HepG2 (cell line): ENCODE results near the gene EPS8L3. TPM values are rescaled to one million over a fixed set of nuclear protein-coding genes. Genes with fewer than 3 reads are reported as not detected.

ENCODE experiments used
- BATF2 ChIP-seq: sonication (generic); formaldehyde crosslinking; IDR thresholded peaks from 2 replicates; pipeline ENCODE4 v1.8.0; 2022; ENCODE audit warnings: mild to moderate bottlenecking, missing genetic modification reagents, moderate library complexity
- CENPBD1 ChIP-seq: sonication (generic); formaldehyde crosslinking; IDR thresholded peaks from 2 replicates; pipeline ENCODE4 v1.8.0; 2022; ENCODE audit warnings: missing genetic modification reagents, low read depth, mild to moderate bottlenecking, borderline replicate concordance
- FOSL1 ChIP-seq: sonication (generic); formaldehyde crosslinking; IDR thresholded peaks from 2 replicates; pipeline ENCODE4 v1.9.0; 2021; ENCODE audit warnings: missing genetic modification reagents, borderline replicate concordance
- GTF3A ChIP-seq: sonication (generic); formaldehyde crosslinking; conservative IDR thresholded peaks from 2 replicates; pipeline ENCODE4 v1.4.0; 2020; ENCODE audit warnings: mild to moderate bottlenecking, missing genetic modification reagents
- NFRKB ChIP-seq: fragments of 450-650 bp; IDR thresholded peaks from 2 replicates; pipeline ENCODE4 v1.6.1; 2017
- PRDM10 ChIP-seq: sonication (generic); formaldehyde crosslinking; IDR thresholded peaks from 2 replicates; pipeline ENCODE4 v1.4.0; 2020; ENCODE audit warnings: low read depth, missing genetic modification reagents
- SATB2 ChIP-seq: sonication (generic); formaldehyde crosslinking; IDR thresholded peaks from 2 replicates; pipeline ENCODE4 v1.5.0; 2020; ENCODE audit warnings: missing genetic modification reagents
- SRF ChIP-seq: IDR thresholded peaks from 2 replicates; pipeline ENCODE4 v1.6.1; 2011; ENCODE audit warnings: mild to moderate bottlenecking, low read depth, low read length, moderate library complexity
- STAT6 ChIP-seq: sonication (generic); formaldehyde crosslinking; IDR thresholded peaks from 2 replicates; pipeline ENCODE4 v1.4.0; 2020; ENCODE audit warnings: missing genetic modification reagents, mild to moderate bottlenecking, borderline replicate concordance
- ZNF543 ChIP-seq: sonication (generic); formaldehyde crosslinking; IDR thresholded peaks from 2 replicates; pipeline ENCODE4 v1.4.0; 2020; ENCODE audit warnings: mild to moderate bottlenecking, missing genetic modification reagents
- polyA plus RNA-seq, 8 experiments: library from polyadenylated mRNA; depleted of rRNA in 3 of 8; stranded (reverse) in 7 of 8; unstranded in 1 of 8; fragments of >200 nt; fragmentation: Illumina TruSeq in 4 of 8; extraction: Trizol in 4 of 8; gene quantifications; 2 replicates each; pipeline versions ENCODE4 v1.2.1 to v1.2.3, GENCODE V29; 2011 to 2016; ENCODE audit warnings: low read depth in 4 of 8, missing spikeins in 1 of 8, mixed read lengths in 1 of 8; ENCODE audit not compliant: insufficient read depth in 1 of 8
- total RNA-seq, 5 experiments: library from RNA; depleted of rRNA; stranded (reverse); fragments of >200 nt; fragmentation: Illumina TruSeq; extraction: Trizol; gene quantifications; 2 replicates each; pipeline ENCODE4 v1.2.3, GENCODE V29; 2016; ENCODE audit warnings: low read depth in 1 of 5

The EPS8L3 gene
- total and polyA plus RNA-seq, 2 of the 13 experiments (the other 11 are each of a cell fraction or from before 2014, with no cell fraction given), result 18.2 to 106 TPM

GRCh38 chr1:109804660-109805059, 40.9 kb upstream of the EPS8L3 start (continued):
- no peak for TF ChIP-seq PRDM10 (CRISPR knock-in tag)
- TF ChIP-seq STAT6, result no peak
- no peak for TF ChIP-seq SATB2 (CRISPR knock-in tag)
- no peak for TF ChIP-seq FOSL1 (CRISPR knock-in tag)
- no peak for TF ChIP-seq ZNF543 (CRISPR knock-in tag)
- no peak for TF ChIP-seq SRF
- TF ChIP-seq GTF3A (CRISPR knock-in tag), result no peak
- TF ChIP-seq CENPBD1 (CRISPR knock-in tag), result no peak
- TF ChIP-seq NFRKB, result no peak
- no peak for TF ChIP-seq BATF2 (CRISPR knock-in tag)
